Measurements from ENCODE around the gene LHX3.
"Not testable (repeated sequence)": the region's sequence is repeated elsewhere in the genome, so short reads cannot be mapped to it uniquely, and the experiment has no call there.

Gene LHX3

DNA sequence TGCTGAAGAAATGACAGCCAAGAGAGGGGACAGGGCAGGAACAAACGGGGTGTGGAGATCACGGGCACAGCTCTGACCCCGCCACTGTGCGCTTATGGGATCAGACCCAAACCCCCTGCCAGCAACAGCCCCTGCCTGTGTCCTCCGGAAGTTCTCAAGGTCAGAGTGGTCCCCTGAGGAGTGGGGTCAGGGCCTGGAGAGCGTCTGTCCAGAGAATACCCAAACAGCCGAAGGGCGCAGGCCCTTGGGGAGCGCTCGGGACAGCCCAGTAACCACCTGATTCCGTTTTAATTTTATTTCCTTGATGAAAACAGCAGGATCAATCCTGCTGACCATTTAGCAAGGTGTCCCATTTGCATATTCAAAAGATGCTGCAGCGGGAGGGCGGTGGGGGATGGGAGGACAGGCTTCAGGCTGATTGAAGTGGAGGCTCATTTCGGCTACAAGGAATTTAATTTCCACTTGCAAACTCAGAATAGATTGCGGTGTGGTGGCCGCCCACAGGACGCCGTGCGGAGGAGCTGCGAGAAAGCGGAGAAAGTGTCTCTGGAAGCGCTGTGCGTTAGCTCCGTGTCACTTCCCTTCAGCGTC, 53.6 kb downstream of the LHX3 start:
- H3K9me3 ChIP-seq (ENCODE audit: control insufficient read depth, insufficient read depth, low read depth, low read length) = no peaks in the 10 kb centered on the region
- H3K36me3 ChIP-seq (ENCODE audit: control insufficient read depth in 2 of 2, insufficient read depth in 1 of 2, low read length in 2 of 2) = no peaks in the 10 kb centered on the region
- TF ChIP-seq, protein P1, sequence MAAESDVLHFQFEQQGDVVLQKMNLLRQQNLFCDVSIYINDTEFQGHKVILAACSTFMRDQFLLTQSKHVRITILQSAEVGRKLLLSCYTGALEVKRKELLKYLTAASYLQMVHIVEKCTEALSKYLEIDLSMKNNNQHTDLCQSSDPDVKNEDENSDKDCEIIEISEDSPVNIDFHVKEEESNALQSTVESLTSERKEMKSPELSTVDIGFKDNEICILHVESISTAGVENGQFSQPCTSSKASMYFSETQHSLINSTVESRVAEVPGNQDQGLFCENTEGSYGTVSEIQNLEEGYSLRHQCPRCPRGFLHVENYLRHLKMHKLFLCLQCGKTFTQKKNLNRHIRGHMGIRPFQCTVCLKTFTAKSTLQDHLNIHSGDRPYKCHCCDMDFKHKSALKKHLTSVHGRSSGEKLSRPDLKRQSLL (tag by site-specific recombination; IDR thresholded peaks at IDR 0.05) = 0 out of 2 replicates have a peak, but pooled peaks have one; percentile 15
- no peak for TF ChIP-seq ZBTB7A (tag by site-specific recombination; IDR thresholded peaks at IDR 0.05; ENCODE audit: low read depth)
- no peak overlapping the region for H3K4me3 ChIP-seq (ENCODE audit: low read depth, low read length)
- H3K4me1 ChIP-seq (ENCODE audit: control insufficient read depth, insufficient read depth, low read length) = no peaks in the 10 kb centered on the region
- ChIA-PET POLR2A (no interaction called here), CTCF (interaction anchor here (0.6 to 1.7 kb wide), 5 partner anchors 10 to 353 kb away, joined by 3 to 8 read pairs (median 6); no protein-coding TSS in a partner anchor)
- H3K27ac ChIP-seq (ENCODE audit: extremely low read depth, low read depth, low read length) = no peak overlapping the region

DNA sequence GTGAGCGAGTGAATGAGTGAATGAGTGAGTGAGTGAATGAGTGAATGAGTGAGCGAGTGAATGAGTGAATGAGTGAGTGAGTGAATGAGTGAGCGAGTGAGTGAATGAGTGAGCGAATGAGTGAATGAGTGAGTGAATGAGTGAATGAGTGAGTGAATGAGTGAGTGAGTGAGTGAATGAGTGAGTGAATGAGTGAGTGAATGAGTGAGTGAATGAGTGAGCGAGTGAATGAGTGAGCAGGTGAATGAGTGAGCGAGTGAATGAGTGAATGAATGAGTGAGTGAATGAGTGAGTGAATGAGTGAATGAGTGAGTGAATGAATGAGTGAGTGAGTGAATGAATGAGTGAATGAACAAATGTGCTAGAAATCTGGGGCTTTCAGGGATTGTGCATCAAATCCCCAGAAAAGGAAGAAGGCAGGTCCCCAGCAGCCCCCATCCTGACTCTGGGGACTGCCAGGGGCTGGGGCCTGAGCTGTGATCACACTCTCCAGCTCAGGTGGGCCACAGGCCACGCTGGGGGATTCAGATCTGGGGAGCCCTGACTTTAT, 54.2 kb downstream of the LHX3 start:
- POLR2A ChIA-PET; H3K4me1 ChIP-seq (ENCODE audit: control insufficient read depth, insufficient read depth, low read length); H3K27ac ChIP-seq (ENCODE audit: extremely low read depth, low read depth, low read length): not testable (repeated sequence)

DNA sequence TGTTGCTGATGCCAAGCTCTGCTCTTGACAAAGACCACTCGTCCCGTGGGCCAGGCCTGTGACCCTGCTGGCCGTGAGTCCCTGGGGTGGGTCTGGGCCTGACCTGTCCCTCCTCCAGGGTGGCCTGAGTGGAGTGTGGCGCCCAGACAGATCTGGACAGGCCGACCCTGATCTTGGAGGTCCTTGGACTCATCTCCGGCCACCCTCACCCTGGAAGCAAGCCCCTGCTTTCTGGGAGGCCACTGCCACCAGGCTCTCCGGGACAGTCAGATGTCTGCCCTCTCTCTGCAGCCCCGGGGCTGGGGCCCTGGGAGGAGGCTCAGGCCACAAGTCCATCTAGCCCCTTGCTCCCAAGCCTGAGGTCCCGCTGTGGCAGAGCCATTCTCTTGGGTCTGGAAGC, 55.1 kb downstream of the LHX3 start:
- Histone ChIP-seq H3K4me1 (ENCODE audit: control insufficient read depth, insufficient read depth, low read length) (no peaks in the 10 kb centered on the region), H3K9me3 (ENCODE audit: control insufficient read depth, insufficient read depth, low read depth, low read length) (no peaks in the 10 kb centered on the region), H3K27ac (ENCODE audit: extremely low read depth, low read depth, low read length) (no peak overlapping the region), H3K36me3 (ENCODE audit: control insufficient read depth in 2 of 2, insufficient read depth in 1 of 2, low read length in 2 of 2) (no peaks in the 10 kb centered on the region), H3K4me3 (ENCODE audit: low read depth, low read length) (no peak overlapping the region)
- POLR2A ChIA-PET = no interaction called here
- CTCF ChIA-PET = interaction anchor here (0.6 kb wide), 1 partner anchor 216 kb away, joined by 3 read pairs; no protein-coding TSS in a partner anchor
- TF ChIP-seq, protein P2, sequence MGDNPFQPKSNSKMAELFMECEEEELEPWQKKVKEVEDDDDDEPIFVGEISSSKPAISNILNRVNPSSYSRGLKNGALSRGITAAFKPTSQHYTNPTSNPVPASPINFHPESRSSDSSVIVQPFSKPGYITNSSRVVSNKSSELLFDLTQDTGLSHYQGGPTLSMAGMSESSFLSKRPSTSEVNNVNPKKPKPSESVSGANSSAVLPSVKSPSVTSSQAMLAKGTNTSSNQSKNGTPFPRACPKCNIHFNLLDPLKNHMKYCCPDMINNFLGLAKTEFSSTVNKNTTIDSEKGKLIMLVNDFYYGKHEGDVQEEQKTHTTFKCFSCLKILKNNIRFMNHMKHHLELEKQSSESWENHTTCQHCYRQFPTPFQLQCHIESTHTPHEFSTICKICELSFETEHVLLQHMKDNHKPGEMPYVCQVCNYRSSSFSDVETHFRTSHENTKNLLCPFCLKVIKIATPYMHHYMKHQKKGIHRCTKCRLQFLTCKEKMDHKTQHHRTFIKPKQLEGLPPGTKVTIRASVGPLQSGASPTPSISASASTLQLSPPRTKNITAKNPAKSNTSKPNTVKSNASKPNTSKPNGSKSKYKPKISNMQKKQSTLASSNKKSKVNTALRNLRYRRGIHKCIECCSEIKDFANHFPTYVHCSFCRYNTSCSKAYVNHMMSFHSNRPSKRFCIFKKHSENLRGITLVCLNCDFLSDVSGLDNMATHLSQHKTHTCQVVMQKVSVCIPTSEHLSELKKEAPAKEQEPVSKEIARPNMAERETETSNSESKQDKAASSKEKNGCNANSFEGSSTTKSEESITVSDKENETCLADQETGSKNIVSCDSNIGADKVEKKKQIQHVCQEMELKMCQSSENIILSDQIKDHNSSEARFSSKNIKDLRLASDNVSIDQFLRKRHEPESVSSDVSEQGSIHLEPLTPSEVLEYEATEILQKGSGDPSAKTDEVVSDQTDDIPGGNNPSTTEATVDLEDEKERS (tag by site-specific recombination; IDR thresholded peaks at IDR 0.05) = no peak
- no peak for TF ChIP-seq ZBTB21 (tag by site-specific recombination; IDR thresholded peaks at IDR 0.05)
- TF ChIP-seq YY2 (tag by site-specific recombination; IDR thresholded peaks at IDR 0.05) = no peak
- no peak for TF ChIP-seq ZNF600 (tag by site-specific recombination; IDR thresholded peaks at IDR 0.05)
- no peak for TF ChIP-seq ZNF391 (tag by site-specific recombination; IDR thresholded peaks at IDR 0.05; ENCODE audit: borderline replicate concordance, low read depth)
- TF ChIP-seq, protein P3, sequence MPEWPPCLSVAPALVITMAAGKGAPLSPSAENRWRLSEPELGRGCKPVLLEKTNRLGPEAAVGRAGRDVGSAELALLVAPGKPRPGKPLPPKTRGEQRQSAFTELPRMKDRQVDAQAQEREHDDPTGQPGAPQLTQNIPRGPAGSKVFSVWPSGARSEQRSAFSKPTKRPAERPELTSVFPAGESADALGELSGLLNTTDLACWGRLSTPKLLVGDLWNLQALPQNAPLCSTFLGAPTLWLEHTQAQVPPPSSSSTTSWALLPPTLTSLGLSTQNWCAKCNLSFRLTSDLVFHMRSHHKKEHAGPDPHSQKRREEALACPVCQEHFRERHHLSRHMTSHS (tag by site-specific recombination; IDR thresholded peaks at IDR 0.05) = no peak
- TF ChIP-seq, protein P4, sequence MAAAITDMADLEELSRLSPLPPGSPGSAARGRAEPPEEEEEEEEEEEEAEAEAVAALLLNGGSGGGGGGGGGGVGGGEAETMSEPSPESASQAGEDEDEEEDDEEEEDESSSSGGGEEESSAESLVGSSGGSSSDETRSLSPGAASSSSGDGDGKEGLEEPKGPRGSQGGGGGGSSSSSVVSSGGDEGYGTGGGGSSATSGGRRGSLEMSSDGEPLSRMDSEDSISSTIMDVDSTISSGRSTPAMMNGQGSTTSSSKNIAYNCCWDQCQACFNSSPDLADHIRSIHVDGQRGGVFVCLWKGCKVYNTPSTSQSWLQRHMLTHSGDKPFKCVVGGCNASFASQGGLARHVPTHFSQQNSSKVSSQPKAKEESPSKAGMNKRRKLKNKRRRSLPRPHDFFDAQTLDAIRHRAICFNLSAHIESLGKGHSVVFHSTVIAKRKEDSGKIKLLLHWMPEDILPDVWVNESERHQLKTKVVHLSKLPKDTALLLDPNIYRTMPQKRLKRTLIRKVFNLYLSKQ (tag by site-specific recombination; IDR thresholded peaks at IDR 0.05; ENCODE audit: borderline replicate concordance) = no peak
- TF ChIP-seq EGR2 (tag by site-specific recombination; IDR thresholded peaks at IDR 0.05; ENCODE audit: low read depth) = no peak
- TF ChIP-seq ZNF555 (tag by site-specific recombination; conservative IDR thresholded peaks at IDR 0.05) = no peak
- no peak for TF ChIP-seq TRIM28 (IDR thresholded peaks at IDR 0.05; ENCODE audit: borderline replicate concordance, low read length)
- no peak for TF ChIP-seq ZNF561 (tag by site-specific recombination; IDR thresholded peaks at IDR 0.05; ENCODE audit: borderline replicate concordance)
- TF ChIP-seq, protein P5, sequence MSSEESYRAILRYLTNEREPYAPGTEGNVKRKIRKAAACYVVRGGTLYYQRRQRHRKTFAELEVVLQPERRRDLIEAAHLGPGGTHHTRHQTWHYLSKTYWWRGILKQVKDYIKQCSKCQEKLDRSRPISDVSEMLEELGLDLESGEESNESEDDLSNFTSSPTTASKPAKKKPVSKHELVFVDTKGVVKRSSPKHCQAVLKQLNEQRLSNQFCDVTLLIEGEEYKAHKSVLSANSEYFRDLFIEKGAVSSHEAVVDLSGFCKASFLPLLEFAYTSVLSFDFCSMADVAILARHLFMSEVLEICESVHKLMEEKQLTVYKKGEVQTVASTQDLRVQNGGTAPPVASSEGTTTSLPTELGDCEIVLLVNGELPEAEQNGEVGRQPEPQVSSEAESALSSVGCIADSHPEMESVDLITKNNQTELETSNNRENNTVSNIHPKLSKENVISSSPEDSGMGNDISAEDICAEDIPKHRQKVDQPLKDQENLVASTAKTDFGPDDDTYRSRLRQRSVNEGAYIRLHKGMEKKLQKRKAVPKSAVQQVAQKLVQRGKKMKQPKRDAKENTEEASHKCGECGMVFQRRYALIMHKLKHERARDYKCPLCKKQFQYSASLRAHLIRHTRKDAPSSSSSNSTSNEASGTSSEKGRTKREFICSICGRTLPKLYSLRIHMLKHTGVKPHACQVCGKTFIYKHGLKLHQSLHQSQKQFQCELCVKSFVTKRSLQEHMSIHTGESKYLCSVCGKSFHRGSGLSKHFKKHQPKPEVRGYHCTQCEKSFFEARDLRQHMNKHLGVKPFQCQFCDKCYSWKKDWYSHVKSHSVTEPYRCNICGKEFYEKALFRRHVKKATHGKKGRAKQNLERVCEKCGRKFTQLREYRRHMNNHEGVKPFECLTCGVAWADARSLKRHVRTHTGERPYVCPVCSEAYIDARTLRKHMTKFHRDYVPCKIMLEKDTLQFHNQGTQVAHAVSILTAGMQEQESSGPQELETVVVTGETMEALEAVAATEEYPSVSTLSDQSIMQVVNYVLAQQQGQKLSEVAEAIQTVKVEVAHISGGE (tag by site-specific recombination; conservative IDR thresholded peaks at IDR 0.05; ENCODE audit: low read depth) = no peak
- no peak for TF ChIP-seq ZFP37 (tag by site-specific recombination; IDR thresholded peaks at IDR 0.05)
- no peak for TF ChIP-seq PRDM1 (tag by site-specific recombination; IDR thresholded peaks at IDR 0.05)
- no peak for TF ChIP-seq ZNF214 (tag by site-specific recombination; IDR thresholded peaks at IDR 0.05; ENCODE audit: borderline replicate concordance)
- TF ChIP-seq GLI4 (tag by site-specific recombination; IDR thresholded peaks at IDR 0.05) = no peak
- TF ChIP-seq ZEB2 (tag by site-specific recombination; IDR thresholded peaks at IDR 0.05) = no peak
- TF ChIP-seq KLF16 (tag by site-specific recombination; IDR thresholded peaks at IDR 0.05) = no peak

More for the DNA sequence above, 54.2 kb downstream of the LHX3 start:
- not testable (repeated sequence) for H3K4me3 ChIP-seq (ENCODE audit: low read depth, low read length); H3K36me3 ChIP-seq (ENCODE audit: control insufficient read depth in 2 of 2, insufficient read depth in 1 of 2, low read length in 2 of 2); H3K9me3 ChIP-seq (ENCODE audit: control insufficient read depth, insufficient read depth, low read depth, low read length)
- CTCF ChIA-PET = interaction anchor here (0.6 to 1.7 kb wide), 2 partner anchors 12 to 69 kb away, joined by 3 to 8 read pairs; no protein-coding TSS in a partner anchor
